HG02885 (cell line): Measurements from ENCODE around the gene WDFY4.

Experiments used
- ATAC-seq: cut with Tn5 transposase; IDR thresholded peaks from one replicate; pipeline ENCODE4 v1.9.1; 2021; ENCODE audit warnings: mild to moderate bottlenecking; ENCODE audit not compliant: unreplicated experiment, poor library complexity

Gene WDFY4

GRCh38 chr10:48683868-48684267, 805 bp upstream of the WDFY4 start:
- peak; percentile 33 for ATAC-seq

- no peak for ATAC-seq
Observed at GRCh38 chr10:48684463-48684791, 246 bp upstream of the WDFY4 start.

DNA sequence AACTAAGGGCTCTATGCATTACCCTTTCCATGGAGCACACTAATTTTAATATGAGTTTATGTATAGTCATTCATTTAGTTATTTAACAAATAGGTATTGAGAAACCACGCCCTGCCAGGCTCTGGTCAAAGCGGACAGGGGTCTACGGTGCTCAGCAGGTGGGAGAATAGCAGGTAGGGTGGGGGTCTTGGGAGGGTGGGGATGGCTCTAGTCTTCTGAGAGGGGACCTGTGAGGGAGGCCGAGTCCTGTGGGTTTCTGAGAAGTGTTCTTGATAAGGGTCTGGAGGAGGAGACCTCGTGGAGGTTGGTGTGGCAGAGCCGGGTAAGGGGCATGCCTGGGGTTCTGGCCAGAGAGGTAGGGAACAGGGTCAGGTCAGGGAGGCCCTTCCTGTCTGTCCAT, 1.1 kb downstream of the WDFY4 start:
- no peak for ATAC-seq

GRCh38 chr10:48690791-48691660, 6.4 kb downstream of the WDFY4 start:
- ATAC-seq, result no peak

- ATAC-seq, result no peak
Observed at GRCh38 chr10:48691812-48692528, 7.3 kb downstream of the WDFY4 start.

DNA sequence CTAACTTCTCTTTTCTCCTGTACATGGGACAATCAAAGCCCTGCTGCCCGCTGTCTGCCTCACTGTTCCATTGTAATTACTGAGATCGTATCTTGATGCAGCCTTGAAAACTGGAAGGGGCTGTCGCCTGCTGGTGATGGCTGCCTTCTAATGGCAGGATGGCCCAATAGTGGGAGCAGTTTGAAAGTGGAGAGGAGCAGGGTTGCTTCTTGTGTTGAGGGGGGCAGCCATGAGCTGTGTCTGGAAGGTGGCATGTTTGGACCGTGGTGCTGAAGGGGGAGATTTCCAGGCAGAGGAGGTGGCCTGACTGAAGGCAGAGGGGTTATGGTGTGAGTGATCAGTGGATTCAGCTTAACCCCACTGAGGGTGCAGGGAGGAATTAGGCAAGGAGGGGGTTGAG, 8.1 kb downstream of the WDFY4 start:
- no peak for ATAC-seq

DNA sequence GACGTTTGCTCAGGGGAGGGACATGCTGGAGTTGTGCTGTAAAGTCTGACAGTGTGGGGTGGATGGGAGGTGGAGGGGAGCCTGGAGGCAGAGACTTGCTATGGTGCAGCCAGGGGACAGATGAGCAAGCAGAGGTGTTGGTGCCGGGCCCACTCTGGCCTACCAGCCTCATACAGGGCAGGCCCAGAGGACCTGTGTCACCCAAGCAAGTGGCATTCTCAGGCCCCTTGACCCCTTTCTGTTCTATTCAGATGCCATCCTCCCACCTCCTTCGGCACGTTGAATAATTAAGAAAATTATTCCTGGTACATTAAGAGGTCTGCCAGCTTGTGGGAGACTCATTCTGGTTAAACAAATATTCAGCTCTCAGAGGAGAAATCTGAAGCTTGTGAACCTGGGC, 8.5 kb downstream of the WDFY4 start:
- no peak for ATAC-seq

DNA sequence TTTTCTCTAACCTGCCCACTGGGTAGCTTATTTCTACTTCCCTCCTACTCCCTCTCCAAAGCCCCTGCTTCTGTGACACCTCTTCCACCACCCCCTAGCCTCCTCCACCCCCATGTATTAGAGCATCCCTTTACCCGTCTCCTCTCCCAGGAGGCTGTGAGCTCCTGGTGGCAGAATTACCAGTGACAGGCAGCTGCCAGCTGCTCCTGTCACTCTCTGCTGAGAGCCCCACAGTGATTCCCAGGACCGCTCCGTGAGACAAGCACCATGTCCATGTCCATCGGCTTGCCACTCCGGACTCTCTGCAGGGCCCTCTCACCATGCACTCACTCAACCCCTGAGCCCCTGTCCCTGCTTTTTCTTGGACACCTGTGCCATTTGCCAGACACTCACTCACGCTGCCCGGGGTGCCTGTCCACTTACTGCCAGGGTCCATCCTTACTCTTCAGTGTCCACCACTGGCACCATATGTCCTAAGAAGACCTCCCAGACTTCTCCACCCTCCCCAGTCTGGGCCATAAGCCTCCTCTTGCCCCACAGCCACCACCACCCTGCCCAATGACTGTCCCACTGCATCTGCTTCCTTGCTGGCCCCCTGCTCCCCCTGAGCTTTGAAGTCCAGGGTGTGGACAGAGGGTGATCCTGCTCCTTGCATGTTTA, 9.8 kb downstream of the WDFY4 start:
- no peak for ATAC-seq

- ATAC-seq, result no peak
Observed at GRCh38 chr10:48695636-48696534, 11.2 kb downstream of the WDFY4 start.

DNA sequence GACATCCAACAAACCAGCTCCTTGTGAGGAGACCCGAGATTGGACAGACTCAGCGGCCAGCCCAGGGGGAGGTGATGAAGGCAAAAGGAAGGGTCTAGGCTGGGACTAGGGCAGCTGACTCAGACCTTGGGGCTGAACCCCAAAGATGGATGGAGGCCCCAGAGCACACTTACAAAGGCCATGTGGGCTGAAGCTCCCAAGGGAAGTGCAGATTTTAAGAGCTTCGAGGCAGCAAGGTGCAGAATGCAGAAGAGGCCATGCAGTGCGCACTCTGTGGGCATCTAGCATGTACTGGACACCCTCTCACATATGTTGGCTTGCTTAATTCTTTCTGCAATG, 11.8 kb downstream of the WDFY4 start:
- ATAC-seq, result no peak

- ATAC-seq, result no peak
Observed at GRCh38 chr10:48697091-48697490, 12.4 kb downstream of the WDFY4 start.

DNA sequence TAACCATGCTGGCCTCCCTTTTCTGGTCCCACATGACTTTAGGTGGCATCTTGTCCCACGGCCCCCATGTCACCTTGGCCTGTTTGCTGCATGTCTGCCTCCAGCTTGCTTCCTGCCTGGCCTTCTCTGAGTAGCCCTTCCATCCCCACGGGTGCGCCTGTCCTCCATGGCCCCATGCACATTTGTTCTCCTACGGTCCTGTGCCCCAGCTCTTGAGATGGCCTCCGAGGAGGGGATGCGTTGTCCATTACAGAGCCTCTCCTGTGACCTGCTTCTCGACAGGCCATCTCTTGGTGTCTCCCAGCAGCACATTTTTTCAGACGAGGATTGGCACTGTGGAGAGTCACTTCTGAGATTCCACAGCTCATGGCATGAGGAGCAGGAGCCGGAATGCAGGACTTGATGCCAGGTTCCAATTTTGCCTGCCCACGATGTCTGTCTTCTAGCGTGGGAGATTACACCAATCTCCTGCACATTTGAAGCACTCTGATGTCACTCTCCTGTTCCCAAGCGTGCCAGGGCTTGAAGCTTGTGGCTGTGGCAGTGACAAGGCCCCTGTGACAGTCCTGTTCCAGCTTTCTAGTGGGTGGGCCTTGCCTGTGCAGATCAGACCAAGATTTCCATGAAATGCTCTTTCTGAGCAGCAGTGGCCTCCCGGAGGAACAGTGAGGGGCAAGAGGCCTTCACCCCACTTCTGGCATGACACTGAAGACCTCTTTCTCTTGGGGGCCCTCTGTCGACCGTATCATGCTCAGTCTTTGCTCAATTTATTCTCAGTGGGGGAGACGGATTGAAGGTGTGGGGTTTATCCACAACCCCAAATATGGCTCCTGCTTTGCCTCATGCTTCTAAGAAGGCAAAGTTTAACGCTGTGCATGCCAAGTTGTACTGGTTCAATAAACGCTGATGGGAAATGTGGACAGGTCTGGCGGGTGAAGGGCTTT, 13.4 kb downstream of the WDFY4 start:
- no peak for ATAC-seq

DNA sequence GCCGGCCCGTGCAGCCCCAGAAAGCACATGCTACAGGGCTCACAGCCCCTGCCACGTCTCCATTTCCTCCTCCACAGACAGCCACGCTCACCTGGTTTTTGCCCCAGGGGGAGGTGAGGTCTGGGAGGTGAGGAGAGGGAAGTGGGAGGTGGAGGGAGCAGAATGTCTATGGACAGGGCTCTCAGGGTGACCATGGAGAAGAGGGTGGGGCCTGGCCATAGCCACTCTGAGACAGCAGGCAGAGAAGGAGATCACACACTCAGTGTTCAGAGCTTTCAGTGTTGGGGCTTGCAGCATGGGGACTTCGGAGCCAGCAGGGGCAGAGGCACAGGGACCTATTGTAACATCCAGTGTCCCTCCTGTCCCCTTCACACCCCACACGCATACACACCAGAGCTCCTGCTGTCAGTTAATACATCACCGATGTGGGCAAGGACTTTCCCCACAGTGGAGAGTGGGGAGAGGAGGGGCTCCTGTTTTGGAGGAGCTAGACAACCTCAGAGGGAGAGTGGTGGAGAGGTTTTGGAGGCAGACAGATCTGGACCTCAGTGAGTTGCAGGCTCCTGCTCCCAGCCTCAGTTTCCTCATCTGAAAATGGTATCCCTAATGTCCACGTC, 14.4 kb downstream of the WDFY4 start:
- ATAC-seq, result no peak

DNA sequence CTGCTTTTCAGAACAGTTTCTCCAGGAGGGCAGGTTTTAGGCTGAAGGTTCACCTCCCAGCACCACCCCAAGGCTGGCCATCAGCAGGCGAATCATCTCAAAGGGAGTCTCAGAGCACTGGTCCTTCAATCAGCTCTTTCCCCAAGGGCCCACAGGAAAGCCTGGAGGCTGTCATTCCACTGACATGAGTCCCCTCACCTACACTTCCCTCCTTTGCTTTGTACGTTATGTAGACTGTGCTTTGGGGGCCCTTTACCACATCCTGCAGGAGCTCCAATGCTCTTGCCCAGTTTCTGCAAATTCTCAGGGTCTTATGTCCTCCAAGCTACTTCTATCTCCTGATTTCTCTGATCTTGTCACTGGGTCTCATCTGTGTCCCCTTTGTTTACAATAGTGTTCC, 15.4 kb downstream of the WDFY4 start:
- no peak for ATAC-seq

DNA sequence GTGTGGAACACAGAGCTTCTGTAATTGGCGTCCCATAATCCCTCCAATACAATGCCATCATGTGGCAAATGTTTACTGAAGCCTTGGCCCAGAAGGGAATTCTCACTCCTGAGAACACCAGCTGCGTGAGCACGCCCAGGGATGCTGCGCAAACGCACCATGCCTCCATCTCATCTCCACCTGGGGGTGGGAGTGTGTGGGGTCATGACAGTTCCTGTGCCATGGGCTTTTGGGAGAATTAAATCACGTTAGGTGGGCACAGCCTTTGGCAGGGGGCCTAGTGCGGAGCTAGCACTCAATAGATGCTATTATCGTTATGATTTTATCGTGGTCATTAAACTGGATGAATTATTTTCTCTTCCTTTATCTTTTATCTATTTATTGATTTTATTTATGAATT, 15.8 kb downstream of the WDFY4 start:
- ATAC-seq, result no peak

- peak; percentile 41 for ATAC-seq
Observed at GRCh38 chr10:48701139-48701901, 16.6 kb downstream of the WDFY4 start.

- no peak for ATAC-seq
Observed at GRCh38 chr10:48701941-48702340, 17.3 kb downstream of the WDFY4 start.

GRCh38 chr10:48703531-48704122, 19.0 kb downstream of the WDFY4 start:
- ATAC-seq, result no peak
